ENCODE data around the gene SHB. TPM values are rescaled to one million over a fixed set of nuclear protein-coding genes. Genes with fewer than 3 reads are reported as not detected.

Gene SHB
- total and polyA plus RNA-seq, 2 of the 13 experiments (the other 11 are each of a cell fraction or from before 2014, with no cell fraction given): 19.4 to 20.7 TPM

DNA sequence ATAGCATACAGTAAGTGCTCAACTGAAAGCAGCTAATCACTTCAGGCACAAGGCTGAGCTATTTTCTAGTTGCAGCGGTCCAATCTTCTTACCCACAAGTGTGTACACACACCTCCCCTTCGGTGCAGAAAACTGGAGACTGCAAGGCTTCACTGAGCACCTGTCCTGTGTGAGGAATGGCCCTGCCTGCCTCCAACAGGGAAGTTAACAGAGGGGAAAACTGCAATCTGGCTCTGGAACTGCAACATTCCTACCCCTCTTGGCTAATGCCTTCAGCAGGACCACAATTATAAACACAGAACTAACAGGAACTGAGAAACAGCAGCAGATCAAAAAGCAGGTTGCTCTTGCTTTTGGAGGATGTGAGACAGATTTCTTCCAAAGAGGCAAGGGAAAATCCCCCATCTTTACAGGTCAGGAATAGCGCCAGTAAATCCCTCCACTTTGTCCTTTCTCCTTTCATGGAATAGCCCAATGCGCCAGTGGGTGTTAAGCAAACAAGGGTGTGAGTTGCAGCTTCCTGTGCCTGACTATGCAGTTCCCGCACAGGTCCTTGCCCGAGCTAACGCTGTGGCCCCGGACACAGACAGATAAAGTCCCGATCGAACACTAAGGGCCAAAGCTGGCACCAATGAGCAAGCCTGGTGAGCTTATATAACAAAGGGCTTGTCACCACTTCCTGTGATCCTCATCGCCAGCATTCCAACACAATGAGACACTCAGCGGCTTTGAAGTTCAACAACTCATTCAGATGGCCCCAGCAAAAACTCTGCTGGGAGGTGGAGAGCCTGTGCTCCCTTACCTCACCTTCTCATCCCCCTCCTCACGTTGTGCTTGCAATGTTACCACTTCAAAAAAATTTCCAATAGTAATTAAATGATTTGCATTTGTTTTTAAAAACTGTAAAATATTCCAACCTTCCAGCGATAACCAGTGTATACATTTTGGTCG is 21.5 kb downstream of the SHB start (continued):
- no peak for TF ChIP-seq PRDM4 (CRISPR knock-in tag; IDR thresholded peaks at IDR 0.05; ENCODE audit: borderline replicate concordance)
- peak; percentile 60; the same call in 1 of the 2 replicates for TF ChIP-seq ZBTB25 (CRISPR knock-in tag; IDR thresholded peaks at IDR 0.05)
- TF ChIP-seq THAP11 (CRISPR knock-in tag; IDR thresholded peaks at IDR 0.05): peak; percentile 79
- peak; percentile 60; the same call in 1 of the 2 replicates for TF ChIP-seq ZNF512B (CRISPR knock-in tag; IDR thresholded peaks at IDR 0.05; ENCODE audit: borderline replicate concordance)
- TF ChIP-seq ZKSCAN5 (CRISPR knock-in tag; IDR thresholded peaks at IDR 0.05): no peak
- peak in 1 of 2 experiments; percentile 84; a peak in 2 of 4 replicates for TF ChIP-seq KLF16 (CRISPR knock-in tag; IDR thresholded peaks at IDR 0.05)
- TF ChIP-seq PTBP1 (IDR thresholded peaks at IDR 0.05; ENCODE audit: low read depth, low read length, poor library complexity, severe bottlenecking): no peak
- TF ChIP-seq ZNF558 (CRISPR knock-in tag; IDR thresholded peaks at IDR 0.05; ENCODE audit: borderline replicate concordance): 0 out of 2 replicates have a peak, but pooled peaks have one; percentile 39
- peak; percentile 62 for TF ChIP-seq NFYB (CRISPR knock-in tag; IDR thresholded peaks at IDR 0.05)
- TF ChIP-seq ETV6 (CRISPR knock-in tag; conservative IDR thresholded peaks at IDR 0.05): 0 out of 2 replicates have a peak, but pooled peaks have one; percentile 78
- no peak for TF ChIP-seq SMYD3 (CRISPR knock-in tag; IDR thresholded peaks at IDR 0.05)
- peak; percentile 69 for TF ChIP-seq ATF7 (IDR thresholded peaks at IDR 0.05)
- TF ChIP-seq ATF7 (CRISPR knock-in tag; IDR thresholded peaks at IDR 0.05): peak; percentile 97
- TF ChIP-seq ZNF570 (CRISPR knock-in tag; IDR thresholded peaks at IDR 0.05; ENCODE audit: borderline replicate concordance): no peak
- TF ChIP-seq RBM39 (IDR thresholded peaks at IDR 0.05; ENCODE audit: low read depth, low read length, poor library complexity, severe bottlenecking): no peak
- TF ChIP-seq ZNF788 (CRISPR knock-in tag; IDR thresholded peaks at IDR 0.05; ENCODE audit: borderline replicate concordance): peak; percentile 76; the same call in 1 of the 2 replicates
- TF ChIP-seq TOE1 (CRISPR knock-in tag; IDR thresholded peaks at IDR 0.05): no peak
- TF ChIP-seq NR2F1 (CRISPR knock-in tag; IDR thresholded peaks at IDR 0.05): peak; percentile 28 to 29; a peak in 1 of 4 replicates
- no peak; the same call in 1 of the 2 replicates for TF ChIP-seq GMEB1 (CRISPR knock-in tag; IDR thresholded peaks at IDR 0.05; ENCODE audit: borderline replicate concordance)
- peak; percentile 79; the same call in 1 of the 2 replicates for TF ChIP-seq ZNF557 (CRISPR knock-in tag; IDR thresholded peaks at IDR 0.05)

Data from HepG2 (cell line).